GM23338 (cell line): ENCODE results near the gene LMBR1.

Experiments used
- CREB1 ChIP-seq: fragments of 250-450 bp; sonication (Bioruptor Pico); IDR thresholded peaks from 2 replicates; pipeline ENCODE4 v1.5.0; 2020; ENCODE audit warnings: low read depth, mild to moderate bottlenecking, moderate library complexity
- CTCF ChIP-seq, 2 experiments: fragments of 200-600 bp in 1 of 2; sonication (generic) in 1 of 2; conservative IDR thresholded peaks; 2 replicates each; pipeline versions ENCODE4 v1.5.1 to v1.6.1; 2016 to 2017; ENCODE audit warnings: antibody characterized with exemption in 2 of 2, low read depth in 2 of 2, mild to moderate bottlenecking in 2 of 2, moderate library complexity in 1 of 2
- ETS1 ChIP-seq: IDR thresholded peaks from 2 replicates; pipeline ENCODE4 v1.6.1; 2016; ENCODE audit warnings: antibody characterized with exemption
- EZH2 ChIP-seq: fragments of 200-600 bp; sonication (generic); IDR thresholded peaks from one replicate; pipeline ENCODE4 v1.8.0; 2017; ENCODE audit warnings: antibody characterized with exemption, mild to moderate bottlenecking, low read depth; ENCODE audit not compliant: unreplicated experiment
- EZH2phosphoT487 ChIP-seq: fragments of 200-600 bp; sonication (generic); IDR thresholded peaks from one replicate; pipeline ENCODE4 v1.8.1; 2018; ENCODE audit warnings: antibody characterized with exemption; ENCODE audit not compliant: unreplicated experiment
- JUNB ChIP-seq: IDR thresholded peaks from one replicate; pipeline ENCODE4 v1.6.1; 2016; ENCODE audit warnings: antibody characterized with exemption; ENCODE audit not compliant: unreplicated experiment
- NANOG ChIP-seq: IDR thresholded peaks from 2 replicates; pipeline ENCODE4 v1.6.1; 2016; ENCODE audit warnings: antibody characterized with exemption, borderline replicate concordance
- POLR2AphosphoS5 ChIP-seq: IDR thresholded peaks from 2 replicates; pipeline ENCODE4 v1.6.1; 2016; ENCODE audit warnings: antibody characterized with exemption, low read depth
- REST ChIP-seq: IDR thresholded peaks from one replicate; pipeline ENCODE4 v1.6.1; 2018; ENCODE audit warnings: antibody characterized with exemption; ENCODE audit not compliant: unreplicated experiment
- ZNF114 ChIP-seq: fragments of 250-450 bp; sonication (Bioruptor Pico); IDR thresholded peaks from 2 replicates; pipeline ENCODE4 v1.5.0; 2020; ENCODE audit warnings: mild to moderate bottlenecking, moderate library complexity
- ZNF331 ChIP-seq: fragments of 250-450 bp; sonication (Bioruptor Pico); IDR thresholded peaks from 2 replicates; pipeline ENCODE4 v1.5.0; 2020; ENCODE audit warnings: low read depth, mild to moderate bottlenecking, moderate library complexity

GRCh38 chr7:156889089-156889488 lies 3.9 kb downstream of the LMBR1 start:
- no peak for TF ChIP-seq CTCF (conservative IDR thresholded peaks at IDR 0.05; ENCODE audit: low read depth in 2 of 2)
- no peak for TF ChIP-seq EZH2
- no peak for TF ChIP-seq REST
- no peak for TF ChIP-seq EZH2phosphoT487
- TF ChIP-seq POLR2AphosphoS5: no peak
- no peak for TF ChIP-seq JUNB
- TF ChIP-seq CREB1 (CRISPR knock-in tag): no peak
- TF ChIP-seq ETS1: no peak
- no peak for TF ChIP-seq ZNF331 (CRISPR knock-in tag)
- no peak for TF ChIP-seq NANOG
- no peak for TF ChIP-seq ZNF114 (CRISPR knock-in tag)
